GM18511 (cell line): Measurements from ENCODE around the gene LRP5.

ENCODE experiments used
- ATAC-seq: cut with Tn5 transposase; IDR thresholded peaks from one replicate; pipeline ENCODE4 v1.9.1; 2021; ENCODE audit warnings: mild to moderate bottlenecking, moderate library complexity; ENCODE audit not compliant: unreplicated experiment

LRP5 gene

DNA sequence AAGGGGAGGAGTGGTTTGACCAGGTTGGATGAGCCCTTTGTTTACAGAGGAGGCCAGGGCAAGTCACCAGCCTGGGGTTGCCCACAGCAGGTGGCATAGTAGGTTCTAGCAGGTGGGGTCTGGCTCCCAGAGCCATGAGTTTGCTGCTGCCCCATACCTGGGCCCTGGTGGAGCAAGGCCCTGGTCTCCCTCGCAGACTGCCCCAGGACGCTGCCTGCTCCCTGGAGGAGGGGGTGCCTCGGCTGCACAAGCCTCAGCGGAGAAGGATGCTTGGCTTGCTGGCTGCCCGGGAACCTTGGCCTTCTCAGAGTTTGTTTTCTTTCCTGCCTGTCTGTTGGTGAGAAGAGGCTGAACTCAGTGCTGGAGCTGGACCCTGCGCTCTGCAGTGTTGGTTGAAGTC is 54.9 kb downstream of the LRP5 start:
- ATAC-seq = no peak

DNA sequence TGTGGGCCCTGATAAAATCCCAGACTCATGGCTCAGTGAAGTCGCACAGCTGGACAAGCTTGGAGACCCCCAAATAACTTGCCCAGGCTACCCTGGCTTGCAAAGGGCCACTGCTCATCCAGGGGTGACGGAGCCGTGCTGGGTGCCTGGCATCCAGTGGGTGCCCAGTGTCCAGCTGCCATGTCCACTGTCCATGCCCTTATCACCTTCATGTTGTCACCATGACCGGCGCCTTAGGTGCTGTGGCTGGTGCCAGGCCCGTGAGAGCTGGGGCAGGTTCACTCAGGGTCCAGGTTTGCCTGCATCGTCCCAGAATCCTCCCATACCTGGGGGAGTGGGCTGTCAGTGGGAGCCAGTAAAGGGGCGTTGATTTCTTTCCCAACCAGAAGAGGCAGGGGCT is 57.4 kb downstream of the LRP5 start:
- ATAC-seq = no peak

DNA sequence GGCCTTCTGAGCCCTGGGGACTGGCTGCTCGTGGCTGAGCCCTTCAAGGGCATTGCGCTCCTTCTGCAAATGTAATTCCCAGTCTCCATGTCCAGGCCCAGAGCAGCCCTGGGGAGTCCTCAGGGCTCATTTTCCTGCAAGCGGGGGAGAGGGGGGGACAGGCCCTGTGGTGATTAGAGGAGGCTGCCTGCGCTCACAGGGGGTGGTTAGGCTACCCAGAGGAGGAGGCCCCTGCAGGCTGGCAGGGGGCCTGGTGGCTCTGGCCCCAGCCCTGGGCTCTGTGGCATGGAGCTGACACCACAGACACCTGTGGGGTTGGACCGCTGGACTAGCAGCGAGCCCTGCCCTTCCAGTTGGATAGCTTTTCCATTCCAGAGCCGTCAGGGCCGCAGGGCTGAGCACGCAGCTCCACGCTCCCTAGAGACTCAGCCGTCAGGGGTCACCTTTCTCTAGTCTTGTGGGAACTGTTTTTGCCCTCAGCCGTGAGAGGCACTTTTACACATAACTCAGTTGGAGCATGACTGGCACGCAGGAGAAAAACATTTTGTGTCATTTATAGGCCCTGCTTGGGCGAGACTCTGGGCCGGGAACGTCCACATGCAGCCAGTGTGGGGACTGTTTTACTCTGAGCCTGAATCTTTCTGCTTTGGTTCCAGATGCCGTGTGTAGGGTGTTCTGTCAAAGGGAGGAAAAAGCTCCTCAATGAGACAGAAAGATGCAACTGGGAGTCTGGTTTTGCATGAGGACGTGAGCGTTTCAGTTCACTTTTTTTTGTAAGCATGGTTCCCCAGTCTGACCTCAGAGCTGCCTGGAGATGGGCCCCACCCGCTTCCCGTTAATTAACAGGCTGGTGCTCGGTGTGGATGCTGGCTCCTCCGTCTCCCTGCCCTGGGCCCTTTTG is 58.1 kb downstream of the LRP5 start:
- ATAC-seq = peak; percentile 82

DNA sequence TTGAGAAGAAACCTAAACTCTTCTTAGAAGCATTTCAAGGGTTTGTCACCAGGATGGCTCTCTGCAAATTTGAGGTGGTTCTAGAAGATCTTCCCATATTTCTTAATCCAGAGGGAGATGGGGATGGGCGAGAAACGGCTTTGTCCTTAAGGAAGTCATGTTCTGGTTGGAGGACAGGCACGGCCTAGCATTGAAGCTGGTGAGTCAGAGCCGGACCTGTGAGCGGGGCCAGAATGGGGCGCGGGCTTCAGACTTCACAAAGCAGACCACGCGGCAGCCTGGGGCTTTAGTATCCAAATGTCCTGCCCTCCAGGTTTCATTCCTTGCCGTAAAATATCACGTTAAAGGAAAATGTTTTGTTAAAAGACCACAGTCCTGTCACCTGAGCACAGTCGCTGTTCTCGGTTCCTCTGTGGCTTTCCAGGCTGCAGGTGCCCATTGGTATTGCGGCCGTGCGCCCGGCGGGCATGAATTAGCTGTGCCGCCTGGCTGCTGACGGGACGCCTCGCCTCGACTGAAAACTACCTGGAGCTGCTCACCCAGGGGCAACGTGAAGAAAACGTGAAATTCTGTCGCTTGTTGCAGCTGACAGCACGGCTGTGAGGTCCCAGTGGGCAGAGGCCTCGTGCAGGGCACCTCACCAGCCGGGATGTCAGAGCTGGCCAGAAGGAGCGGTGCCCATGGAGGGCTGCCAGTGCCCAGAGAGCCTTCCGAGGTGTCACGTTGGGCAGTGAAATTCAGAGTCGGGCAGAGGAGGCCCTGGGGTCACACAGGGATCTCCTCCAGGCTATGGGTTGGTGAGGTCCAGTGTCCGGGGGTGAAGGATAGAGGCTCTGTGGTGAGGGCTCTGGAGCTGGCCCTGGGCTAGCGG is 59.0 kb downstream of the LRP5 start:
- ATAC-seq = no peak

DNA sequence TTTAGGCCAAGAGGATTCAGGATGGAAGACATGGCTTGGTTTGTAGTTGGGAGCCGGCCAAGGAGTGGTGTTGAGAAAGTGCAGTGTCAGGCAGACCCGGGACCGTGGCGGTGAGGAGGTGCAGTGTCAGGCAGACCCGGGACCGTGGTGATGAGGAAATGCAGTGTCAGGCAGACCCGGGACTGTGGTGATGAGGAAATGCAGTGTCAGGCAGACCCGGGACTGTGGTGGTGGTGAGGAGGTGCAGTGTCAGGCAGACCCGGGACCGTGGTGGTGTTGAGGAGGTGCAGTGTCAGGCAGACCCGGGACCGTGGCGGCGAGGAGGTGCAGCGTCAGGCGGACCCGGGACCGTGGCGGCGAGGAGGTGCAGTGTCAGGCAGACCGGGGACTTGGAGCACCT is 59.7 kb downstream of the LRP5 start:
- no peak for ATAC-seq

DNA sequence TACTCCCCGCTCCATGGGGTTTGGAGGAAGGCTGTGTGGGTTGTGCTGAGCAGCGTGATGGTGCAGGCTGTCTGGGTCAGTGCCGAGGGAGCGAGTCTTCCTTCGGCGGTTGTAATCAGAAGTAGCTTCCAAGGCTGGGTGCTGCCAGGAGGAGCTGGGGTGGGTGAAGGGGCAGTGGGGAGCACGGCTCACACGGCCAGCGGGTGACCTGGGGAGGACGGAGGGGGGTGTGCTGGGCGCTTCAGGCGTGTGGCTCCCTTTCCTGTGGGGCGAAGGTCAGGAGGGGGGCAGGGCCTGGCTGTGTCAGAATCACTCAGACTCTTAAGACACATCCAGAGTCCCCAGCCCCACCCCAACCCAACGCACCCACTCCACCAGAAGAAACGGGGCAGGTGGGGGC is 60.2 kb downstream of the LRP5 start:
- ATAC-seq = no peak

DNA sequence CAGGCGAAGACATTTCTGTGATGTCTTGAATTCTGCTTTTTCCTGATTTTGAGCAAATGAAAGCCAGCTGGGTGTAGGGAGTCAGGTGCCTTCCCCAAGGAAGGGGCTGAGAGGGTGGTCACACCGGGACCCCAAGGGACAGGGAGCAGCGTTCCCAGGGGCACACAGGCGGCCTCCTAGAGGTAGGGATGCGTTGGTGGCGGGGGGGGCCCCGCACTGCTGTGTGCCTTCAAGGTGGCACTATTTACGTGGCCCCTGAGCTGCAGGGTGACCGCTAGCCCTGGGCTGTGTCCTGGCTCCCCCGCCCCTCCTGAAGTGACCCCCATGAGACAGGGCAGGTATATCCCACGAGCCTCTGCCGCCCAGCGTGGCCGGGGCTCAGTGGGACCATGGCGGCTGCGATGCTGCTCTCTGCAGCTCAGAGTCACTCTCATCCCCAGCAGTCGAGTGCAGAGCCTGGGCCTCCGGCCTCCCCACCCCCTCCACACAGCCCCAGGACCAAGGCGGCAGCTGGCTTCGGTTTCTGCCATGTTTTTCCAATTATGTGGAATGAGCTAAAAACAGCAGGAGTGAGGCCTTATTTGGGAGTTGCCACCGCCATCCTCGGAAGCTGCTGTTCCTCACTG is 60.9 kb downstream of the LRP5 start:
- ATAC-seq = no peak

DNA sequence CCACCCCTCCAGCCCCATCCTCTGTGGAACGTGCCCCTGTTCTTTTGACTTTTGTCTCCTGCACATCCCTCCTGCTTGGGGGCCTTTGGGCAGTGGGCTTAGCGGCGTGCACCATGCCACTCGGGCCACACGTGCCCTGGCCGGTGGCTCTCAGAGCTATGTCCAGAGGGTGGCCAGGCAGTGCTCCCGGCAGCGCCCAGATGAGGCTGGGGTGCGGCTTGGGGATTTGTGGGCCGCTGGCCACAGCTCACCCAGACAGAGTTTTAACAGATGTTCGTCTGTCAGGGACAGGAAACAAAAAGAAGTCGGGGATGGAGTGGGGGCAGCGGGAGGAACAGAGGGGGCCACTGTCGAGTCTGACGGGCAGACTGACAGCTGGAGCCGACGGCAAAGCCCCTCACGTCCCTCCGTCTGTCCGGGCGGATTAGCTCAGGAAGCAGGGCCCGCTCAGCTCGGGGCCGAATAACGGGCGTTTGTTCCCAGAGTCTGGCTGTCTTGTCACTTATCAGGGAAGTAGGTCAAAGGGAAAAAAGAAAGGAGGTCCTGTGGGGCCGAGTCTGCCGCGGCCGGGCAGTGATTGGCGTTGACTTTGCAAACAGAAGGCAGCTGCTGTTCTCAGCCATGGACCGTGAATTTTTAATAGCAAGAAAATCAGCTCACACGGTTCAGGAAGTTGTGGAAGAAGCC is 61.6 kb downstream of the LRP5 start:
- ATAC-seq = no peak

DNA sequence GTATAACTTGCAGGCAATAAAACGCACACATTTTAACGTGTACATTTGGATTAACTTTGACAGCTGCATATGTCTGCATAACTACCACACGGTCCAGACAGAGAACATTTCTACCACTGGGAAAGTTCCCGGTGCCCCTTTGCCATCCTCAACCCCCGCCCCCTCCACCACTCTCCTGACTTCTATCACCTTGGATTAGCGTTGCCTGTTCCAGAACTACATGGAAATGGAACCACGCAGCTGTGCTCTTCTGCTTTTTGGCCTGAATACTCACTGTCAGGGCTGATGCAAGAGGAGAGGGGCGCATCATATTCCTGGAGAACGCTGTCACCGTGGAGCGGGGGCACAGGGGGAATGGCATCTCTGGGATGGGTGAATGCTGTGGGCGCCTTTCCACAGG is 62.1 kb downstream of the LRP5 start:
- no peak for ATAC-seq

DNA sequence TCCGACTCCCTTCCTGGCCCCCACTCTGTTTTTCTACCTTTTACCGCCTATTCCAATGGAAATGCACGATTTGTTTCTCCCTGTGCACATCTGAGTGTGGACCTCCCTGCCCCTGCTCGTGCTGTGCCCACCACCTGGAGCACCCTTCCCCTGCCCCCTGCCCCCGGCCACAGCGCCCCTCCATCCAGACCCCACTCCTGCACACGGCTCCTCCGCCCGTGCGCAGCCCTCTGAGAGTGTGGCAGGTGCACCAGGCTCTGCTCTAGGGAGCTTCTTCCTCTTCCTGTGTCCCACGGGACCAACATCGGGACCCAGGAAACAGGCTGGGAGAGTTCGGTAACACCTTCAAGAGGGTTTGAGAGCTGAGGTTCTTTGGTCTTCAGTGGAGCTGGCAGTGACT is 62.9 kb downstream of the LRP5 start:
- ATAC-seq = no peak

DNA sequence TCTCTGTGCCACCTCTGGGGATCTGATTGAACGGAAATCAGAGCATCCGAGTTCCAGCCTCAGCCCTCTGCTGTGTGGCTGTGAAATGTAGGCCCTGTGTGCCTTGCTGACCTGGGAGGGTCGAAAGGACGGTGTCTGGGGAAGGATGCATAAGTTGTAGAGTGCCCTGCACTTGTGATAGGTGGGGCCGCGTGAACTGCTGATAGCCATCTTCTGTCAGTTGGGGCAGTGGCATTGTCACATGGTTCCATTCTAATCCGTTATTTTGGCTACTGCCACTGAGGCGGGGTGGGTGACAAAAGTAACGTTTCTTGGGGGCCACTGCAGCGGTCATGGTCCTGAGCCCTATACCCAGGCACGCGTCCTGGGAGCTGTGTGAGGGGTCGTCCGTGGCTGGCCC is 63.4 kb downstream of the LRP5 start:
- ATAC-seq = no peak

DNA sequence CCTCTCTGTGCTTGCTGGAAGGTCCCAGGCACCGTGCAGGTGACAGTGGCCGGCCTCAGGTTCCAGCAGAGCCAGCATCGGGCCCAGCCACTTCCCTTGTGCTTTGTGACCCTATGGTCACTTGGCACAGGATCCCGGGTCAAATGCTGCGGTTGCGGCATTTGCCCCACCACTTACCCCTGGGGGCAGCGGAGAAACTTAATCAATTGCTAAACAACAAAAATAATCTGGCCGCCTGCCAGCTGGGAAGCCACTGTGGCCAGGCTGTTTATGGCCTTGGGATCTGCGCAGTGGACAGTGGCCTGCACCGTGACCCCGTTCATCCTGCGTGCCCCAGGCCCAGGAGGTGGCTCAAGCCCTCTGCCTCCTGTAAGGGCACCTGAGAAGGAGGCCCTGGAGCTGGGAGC is 65.0 kb downstream of the LRP5 start:
- no peak for ATAC-seq

DNA sequence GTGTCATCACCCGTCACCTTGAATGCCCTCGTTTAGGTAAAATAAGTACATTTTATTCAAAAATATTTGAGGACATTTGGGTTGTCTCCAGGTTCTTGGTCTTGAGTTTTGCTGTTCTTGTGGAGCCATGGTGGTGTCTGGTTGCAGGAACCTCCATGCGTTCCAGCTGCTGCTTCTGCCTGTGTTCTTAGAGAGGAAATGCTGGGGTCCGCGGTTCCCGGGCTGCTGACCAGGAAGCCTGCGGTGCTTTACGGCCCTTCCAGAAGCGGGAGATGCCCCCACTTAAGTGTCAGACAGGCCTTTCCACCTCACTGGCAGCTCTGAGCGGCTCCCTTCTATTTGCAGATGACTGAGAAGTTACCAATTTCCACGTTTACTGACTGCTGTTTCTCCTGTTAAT is 66.8 kb downstream of the LRP5 start:
- no peak for ATAC-seq

DNA sequence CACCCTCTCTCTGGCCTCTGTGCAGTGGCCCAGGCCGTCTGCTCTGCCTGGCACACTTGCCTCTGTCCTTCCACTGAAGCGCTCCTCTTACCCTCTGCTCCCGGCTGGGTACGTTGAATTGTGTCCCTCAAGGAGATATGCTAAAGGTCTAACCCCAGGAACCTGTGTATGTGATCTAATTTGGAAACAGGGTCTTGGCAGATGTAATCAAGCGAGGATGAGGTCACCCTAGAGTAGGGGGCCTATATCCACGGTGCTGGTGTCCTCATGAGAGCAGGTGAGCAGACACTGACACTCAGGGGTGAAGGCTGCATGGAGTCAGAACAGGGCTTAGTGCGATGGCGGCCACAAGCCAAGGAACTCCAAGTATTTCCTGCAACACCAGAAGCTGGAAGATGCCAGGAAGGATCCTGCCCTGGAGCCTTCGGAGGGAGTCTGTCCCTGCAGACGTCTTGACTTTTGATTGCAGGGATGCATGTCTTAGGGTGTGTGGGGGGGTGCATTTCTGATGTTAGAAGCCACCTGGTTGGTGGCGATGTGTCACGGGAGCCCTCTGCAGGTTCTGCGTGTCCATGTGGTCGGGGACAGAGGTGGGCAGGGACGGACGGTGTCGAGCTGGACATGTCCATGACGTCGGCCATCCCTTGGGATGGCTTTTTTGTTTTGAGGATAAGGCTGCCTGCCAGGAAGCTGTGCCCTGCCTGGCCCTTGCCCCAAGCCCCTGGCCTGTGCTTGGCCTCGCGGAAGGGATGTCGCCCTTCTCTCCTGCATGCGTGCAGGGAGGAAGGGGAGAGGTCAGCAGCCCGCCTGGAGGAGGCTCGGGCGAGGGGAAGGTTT is 68.6 kb downstream of the LRP5 start:
- no peak for ATAC-seq

DNA sequence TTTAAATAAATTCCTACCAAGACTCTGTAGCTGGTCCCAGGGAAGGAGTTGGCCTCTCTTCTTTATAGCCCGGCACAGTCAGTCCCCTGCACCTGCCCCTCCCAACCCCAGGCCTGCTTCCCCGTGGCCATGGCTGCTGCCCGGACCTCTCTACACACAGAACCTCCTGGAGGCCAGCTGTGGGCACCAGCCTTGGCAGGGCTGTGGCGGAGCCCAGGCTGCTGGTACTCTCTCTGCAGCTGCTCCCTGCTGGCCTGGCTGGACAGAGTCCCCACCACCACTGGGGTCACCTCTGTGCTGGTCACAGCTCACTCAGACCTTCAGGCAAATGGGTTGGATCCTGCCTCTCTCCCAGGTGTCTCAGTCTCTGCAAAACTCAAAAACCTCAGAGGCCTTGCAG is 69.3 kb downstream of the LRP5 start:
- ATAC-seq = no peak

DNA sequence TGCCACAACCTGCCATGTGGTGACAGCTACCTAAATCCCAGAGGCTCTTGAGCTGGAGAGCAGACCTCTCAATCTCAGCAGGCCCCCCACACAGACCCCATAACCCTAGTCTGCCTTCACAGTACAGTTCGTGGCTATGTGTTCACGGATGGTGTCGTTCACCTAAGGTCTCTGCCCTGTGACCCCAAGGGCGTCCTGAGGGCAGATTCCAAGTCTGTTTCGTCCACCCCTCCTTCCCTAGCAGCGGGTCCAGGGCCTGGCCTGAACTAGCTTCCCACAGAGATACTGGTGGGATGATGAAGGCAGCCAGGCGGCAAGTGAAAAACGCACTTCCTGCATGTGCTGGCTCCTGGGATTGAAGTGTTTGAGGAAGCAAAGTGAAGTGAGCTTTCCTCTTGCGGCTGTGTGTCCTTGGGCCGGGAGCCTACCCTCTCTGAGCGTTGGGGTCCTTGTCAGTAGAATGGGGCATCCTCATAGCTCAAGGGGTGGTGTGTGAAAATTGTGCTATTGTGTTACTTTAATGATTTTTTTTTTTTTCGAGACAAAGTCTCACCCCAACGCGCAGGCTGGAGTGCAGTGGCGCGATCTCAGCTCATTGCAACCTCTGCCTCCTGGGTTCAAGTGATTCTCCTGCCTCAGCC is 70.1 kb downstream of the LRP5 start:
- ATAC-seq = no peak

DNA sequence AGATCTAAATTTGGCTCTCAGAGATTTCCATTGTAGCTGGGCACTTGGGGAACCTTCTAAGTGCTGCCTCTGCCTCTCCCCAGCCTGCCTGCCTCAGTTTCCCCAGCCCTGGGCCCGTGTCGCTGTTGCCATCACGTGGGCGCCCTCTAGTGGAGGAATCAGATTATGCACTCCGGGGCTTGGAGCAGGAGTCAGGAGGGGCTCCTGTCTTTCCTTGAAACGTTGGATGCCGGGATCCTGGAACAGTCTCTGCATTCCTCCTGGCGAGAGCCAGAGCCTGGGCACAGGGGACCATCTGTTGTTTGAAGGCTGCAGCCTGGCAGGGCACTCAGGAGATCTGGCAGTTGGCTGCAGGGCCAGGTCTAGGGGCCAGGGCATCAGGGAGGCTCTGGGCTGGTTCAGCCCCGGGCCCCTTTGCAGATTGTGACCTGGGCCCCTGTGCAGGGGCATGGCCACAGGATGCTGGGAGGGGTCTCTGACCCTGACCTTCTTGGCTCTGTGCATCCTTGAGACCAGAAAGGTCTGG is 71.6 kb downstream of the LRP5 start:
- no peak for ATAC-seq

DNA sequence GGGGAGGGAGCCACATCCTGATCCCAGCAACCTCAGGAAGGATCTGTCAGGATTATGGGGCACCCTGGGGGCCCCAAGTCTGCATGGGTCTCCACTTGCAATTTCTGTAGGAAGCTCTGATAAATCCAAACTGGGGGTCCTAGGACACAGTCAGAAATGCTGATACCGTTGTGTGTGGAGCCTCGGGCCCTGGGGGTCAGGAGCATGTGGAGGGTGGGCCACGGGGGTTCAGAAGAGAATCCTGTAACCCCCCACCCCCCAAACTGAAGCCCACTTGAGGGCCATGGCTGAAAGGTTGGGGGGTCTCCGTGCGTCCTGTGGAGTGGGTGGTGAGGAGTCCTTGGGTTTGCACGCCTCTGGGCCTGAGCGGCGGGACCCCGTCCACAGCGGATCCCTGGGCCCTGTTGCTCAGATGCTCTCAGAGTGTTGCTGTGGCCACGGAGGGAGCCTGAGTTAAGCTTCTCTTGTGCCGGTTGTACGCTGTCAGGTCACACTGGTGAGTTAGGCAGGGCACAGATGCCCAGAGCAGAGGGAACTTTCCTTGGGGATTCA is 72.2 kb downstream of the LRP5 start:
- ATAC-seq = no peak

DNA sequence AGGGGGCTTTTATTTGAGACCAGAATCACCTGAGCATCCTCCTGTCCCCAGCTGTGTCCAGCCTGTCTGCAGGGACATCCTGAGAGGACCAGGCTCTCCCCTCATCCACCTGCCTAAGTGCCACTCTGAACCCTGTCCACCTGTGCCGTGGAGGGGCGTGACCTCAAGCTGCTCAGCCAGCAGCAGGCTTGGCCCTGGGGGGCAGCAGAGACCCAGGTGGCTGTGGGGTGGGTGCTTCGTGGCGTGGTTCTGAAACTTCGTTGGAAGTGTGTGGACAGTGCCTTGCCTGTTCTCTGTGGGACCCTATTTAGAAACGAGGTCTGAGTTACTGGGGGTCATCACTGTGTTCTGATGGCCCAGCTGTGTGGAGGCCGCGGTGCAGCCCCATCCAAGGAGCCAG is 72.7 kb downstream of the LRP5 start:
- no peak for ATAC-seq
